ENCODE results near the gene MRPL41.
"Not testable (repeated sequence)": the region's sequence is repeated elsewhere in the genome, so short reads cannot be mapped to it uniquely, and the experiment has no call there.

Gene MRPL41

GRCh38 chr9:137581361-137582285 is 29.9 kb downstream of the MRPL41 start:
- DNase-seq (ENCODE audit: low read depth in 4 of 4, low spot score in 1 of 4), result no peak

- DNase-seq (ENCODE audit: low read depth in 4 of 4, low spot score in 1 of 4), result no peak
These were observed 30.7 kb downstream of the MRPL41 start for GRCh38 chr9:137582286-137582860.

DNA sequence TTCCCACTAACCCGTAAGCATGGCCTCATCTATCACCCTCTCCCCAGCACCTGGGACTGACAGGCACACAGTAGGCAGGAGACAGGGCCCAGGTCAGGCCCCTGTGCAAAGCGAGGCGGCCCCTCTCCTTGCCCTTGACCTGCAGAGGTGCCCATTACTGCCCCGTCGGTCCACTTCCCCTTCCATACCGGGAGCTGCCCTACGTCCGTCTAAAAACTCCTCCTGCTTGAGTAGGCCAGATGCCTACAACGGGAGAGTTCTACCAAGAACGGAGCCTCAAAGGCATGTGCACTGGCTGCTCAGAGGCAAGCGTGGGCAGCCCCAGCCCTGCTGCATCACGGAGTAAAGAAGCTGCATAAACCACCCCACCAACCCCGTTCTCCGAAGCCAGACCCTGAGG is 31.7 kb downstream of the MRPL41 start:
- no peak for DNase-seq (ENCODE audit: low read depth in 4 of 4, low spot score in 1 of 4)

DNA sequence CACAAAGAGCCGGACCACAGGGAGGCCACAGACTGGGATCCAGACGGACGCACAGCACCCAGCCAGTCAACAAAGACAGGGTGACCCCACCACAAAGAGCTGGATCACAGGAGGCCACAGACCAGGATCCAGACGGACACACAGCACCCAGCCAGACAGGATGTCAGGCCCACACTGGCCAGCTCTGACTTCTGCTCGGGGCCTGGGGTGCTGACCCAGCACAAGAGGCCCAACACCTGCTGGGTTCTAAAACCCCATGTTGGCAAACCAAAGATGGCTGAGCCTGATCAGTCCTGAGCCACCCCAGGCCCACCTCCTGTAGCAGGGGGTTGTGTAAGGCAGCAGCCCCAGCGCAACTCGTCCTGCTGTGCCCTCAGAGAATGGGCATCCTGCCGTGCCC is 32.3 kb downstream of the MRPL41 start:
- no peak for DNase-seq (ENCODE audit: low read depth in 4 of 4, low spot score in 1 of 4)

- no peak for DNase-seq (ENCODE audit: low read depth in 4 of 4, low spot score in 1 of 4)
These were observed 35.2 kb downstream of the MRPL41 start for GRCh38 chr9:137586854-137587253.

DNA sequence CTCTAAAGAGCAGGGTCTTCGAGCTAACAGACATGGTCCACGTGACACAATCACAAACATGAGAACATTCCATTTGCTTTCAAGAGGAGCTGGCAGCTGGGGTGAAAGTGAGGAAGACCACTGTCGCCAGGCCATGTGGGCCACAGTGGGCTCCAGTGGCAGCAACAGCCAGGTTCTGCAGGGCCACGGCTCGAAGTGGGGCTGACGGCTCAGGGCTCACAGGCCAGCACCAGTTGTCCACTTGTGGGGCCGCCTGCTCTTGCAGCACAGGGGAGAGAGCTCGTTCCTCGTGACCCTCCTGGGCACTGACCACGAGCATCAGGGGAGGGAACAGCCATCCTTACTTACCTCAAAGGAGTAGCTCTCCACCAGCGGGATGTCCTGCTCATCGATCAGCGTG is 36.6 kb downstream of the MRPL41 start:
- no peak for DNase-seq (ENCODE audit: low read depth in 4 of 4, low spot score in 1 of 4)

GRCh38 chr9:137588891-137589290 is 37.2 kb downstream of the MRPL41 start:
- DNase-seq (ENCODE audit: low read depth in 4 of 4, low spot score in 1 of 4), result no peak

- DNase-seq (ENCODE audit: low read depth in 4 of 4, low spot score in 1 of 4), result no peak
These were observed 37.9 kb downstream of the MRPL41 start for GRCh38 chr9:137589441-137590122.

DNA sequence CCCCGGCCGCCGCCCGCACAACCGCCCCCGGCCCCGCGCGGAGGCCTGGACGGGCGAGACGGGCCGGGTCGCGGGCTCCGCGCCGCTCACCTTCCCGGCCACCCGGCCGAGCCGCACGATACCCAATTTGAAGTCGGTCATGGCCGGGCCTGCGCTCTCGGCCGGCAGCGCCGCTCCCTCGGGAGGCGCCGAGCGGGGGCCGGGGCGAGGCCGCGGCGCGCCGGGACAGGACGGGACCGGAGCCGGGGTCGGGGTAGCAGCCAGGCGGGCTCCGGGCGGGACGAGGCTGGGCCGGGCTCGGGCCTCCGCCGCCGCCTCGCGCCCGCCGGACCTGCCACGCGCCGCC is 38.4 kb downstream of the MRPL41 start:
- DNase-seq (ENCODE audit: low read depth in 4 of 4, low spot score in 1 of 4), result no peak

DNA sequence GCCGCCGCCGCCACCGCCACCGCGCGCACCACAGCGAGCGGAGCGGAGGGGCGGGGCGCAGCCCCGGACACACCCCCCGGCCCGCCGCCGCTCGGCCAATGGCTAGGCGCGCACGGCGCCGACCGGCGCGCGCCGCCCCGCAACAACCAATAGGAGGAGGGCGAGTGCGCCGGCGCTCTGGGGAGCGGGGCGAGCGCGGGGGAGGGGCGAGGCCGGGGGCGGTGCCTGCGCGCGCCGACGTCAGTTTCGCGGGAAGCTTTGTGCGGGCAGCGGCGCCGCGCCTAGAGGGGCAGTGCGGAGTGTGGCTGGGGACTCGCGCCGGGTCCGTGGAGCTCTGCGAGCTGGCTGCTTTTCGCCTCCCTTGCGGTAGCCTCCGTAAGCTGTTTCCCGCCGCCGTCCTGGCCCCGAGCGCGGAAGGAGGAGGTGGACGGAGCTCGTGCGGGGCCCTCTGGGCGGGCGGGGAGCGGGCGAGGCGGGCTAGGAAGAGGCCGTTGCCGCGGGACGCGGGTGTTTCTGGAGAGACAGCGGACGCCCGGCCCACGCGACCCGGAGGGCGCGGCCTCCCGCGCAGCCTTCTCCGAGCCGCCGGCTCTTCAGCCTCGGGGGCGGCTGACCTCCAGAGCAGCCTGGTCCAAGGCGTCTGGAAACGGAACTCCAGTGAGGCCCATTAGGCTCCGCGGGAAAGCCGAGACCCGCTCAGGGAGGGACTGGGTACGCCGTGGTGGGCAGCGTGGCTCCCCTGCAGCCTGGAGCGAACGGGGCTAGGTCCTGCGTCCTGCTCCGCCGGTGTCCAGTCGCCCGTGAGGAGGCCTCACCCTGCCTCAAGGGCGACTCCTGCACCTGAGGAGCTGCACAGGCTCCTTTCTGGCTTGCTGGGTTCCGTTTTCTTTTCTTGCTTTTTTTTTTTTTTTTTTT is 39.0 kb downstream of the MRPL41 start, which contains the start of gene ZMYND19:
Gene ZMYND19 (minus strand): TSS at position 44 of the 915 bp plus-strand sequence. CDS start 249 bp downstream, outside the sequence.
- peak; percentile 71 to 86 (median 84) for DNase-seq (ENCODE audit: low read depth in 4 of 4, low spot score in 1 of 4)

DNA sequence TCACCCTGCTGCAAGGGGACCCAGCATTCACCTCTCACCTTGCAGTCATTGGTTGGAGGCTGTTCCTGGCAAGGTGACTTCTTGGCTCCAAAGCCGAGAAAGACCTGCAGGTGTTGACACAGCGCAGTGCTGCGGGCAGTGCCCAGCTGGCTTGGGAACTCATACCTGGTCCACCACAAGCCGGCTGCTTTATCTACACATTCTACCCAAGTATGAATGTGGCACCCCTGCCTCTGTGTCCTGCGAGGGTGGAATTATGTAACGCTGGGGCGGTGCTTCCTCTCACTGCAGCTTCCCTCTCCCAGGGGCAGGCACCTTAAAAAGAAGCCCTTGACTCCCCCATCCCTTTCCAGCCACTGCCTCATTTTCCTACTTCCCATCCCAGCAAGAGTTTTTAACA is 41.1 kb downstream of the MRPL41 start:
- no peak for DNase-seq (ENCODE audit: low read depth in 4 of 4, low spot score in 1 of 4)

GRCh38 chr9:137593176-137593575 is 41.5 kb downstream of the MRPL41 start:
- DNase-seq (ENCODE audit: low read depth in 4 of 4, low spot score in 1 of 4), result no peak

- DNase-seq (ENCODE audit: low read depth in 4 of 4, low spot score in 1 of 4), result not testable (repeated sequence)
These were observed 44.9 kb downstream of the MRPL41 start for GRCh38 chr9:137596577-137596976.

DNA sequence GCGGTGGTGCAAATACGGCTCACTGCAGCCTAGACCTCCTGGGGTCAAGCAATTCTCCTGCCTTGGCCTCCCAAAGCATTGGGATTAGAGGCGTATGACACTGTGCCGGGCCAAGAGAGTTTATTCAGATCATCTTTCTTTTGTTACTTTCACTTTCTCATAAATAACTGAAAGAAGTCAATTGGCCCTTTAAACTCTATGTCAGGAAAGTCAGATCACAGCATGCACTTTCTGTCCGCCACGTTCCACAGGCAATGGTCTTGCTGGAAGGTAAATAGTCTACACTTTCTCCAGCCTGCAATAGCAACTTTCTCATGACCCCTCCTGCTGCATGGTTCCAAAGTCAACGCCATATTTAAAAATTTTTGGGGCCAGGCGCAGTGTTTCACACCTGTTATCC is 47.3 kb downstream of the MRPL41 start:
- no peak for DNase-seq (ENCODE audit: low read depth in 4 of 4, low spot score in 1 of 4)
